T follicular helper cell (primary cell): ENCODE data around the gene MYZAP.
A peak's percentile ranks its signal among the peaks of the same experiment; 100 is the strongest.

Experiments
- DNase-seq: peaks from one replicate; pipeline ENCODE4 v3.0.0-alpha.2; 2020; ENCODE audit warnings: low read depth
- total RNA-seq, 2 experiments: gene quantifications; one replicate each; lab custom pipeline; 2026; lab: John Stamatoyannopoulos, UW

MYZAP gene, protein sequence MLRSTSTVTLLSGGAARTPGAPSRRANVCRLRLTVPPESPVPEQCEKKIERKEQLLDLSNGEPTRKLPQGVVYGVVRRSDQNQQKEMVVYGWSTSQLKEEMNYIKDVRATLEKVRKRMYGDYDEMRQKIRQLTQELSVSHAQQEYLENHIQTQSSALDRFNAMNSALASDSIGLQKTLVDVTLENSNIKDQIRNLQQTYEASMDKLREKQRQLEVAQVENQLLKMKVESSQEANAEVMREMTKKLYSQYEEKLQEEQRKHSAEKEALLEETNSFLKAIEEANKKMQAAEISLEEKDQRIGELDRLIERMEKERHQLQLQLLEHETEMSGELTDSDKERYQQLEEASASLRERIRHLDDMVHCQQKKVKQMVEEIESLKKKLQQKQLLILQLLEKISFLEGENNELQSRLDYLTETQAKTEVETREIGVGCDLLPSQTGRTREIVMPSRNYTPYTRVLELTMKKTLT
- total RNA-seq: 0 reads per million in 2 experiments

DNA sequence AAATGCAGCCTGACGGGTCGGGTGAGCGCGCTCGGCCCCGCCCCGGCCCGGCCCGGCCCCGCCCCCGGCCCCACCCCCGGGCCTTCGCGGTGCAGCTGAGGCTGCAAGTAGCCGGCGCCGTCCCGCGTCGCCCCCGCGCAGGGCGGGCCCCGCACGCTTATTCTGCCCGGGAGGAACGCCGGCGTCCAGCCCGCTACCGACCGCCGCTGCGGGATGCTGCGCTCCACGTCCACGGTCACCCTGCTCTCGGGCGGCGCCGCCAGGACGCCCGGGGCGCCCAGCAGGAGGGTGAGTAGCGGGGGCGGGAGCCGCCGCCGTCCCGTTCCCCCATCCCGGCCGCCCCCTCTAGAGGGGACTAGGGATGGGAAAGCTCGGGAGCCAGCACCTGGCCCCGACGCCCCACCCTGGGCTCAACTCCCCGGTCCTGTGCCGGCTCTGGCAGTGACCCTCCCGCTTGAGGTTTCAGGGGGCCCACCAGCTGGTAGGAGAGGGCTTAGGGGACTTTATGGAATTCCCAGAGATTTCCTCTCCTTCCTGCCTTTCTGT, at the start of gene MYZAP:
TSS of gene MYZAP (plus strand) at position 83 of the 546 bp plus-strand sequence. CDS start at position 214, 131 bp downstream.
- DNase-seq: peak; percentile 16

DNA sequence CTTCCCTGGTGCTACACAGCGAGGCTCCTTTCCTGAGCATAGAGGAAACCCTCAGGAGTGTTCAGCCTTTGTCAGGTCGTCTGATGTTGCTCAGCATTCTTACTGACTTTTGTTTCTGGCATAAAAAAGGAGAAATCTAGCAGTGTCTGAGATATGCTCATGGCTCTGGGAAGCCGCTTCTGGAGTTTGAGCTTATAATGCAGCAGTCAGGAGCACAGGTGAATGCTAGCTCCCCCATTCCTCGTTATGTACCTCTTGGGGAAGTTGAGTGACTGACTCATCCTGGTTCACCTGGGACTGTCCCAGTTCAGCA, 49.2 kb upstream of the MYZAP start:
- DNase-seq: no peak

DNA sequence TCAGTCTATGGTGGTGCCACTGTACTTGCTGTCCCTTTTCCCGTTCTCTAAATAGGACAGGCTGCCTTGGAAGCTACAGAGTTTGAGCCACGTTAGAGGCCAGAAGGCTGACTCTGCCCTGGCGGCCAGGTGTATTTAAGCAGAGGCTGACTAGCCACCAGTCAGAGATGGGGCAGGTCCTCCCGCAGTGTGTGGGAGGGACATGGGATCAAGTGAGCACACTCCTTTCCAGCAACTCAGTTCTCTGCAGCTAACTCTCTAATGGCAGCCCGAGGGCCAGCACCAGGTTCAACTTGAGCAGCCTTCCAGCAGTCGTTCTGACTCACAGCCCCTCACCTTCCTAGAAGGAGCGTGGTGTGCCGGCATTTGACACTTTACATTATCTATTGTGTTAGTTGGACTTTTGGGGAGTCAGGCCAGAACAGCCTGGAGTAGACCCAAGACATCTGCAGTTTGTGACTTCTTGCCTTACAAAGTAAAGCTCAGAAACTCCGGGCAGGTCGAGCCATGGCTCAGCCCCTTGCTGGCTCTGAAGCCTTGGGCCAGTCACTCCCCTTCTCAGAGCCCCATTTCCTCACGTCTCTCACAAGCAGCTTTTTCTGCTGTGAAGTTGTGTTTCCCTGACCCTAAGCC, 46.7 kb upstream of the MYZAP start:
- DNase-seq: no peak

DNA sequence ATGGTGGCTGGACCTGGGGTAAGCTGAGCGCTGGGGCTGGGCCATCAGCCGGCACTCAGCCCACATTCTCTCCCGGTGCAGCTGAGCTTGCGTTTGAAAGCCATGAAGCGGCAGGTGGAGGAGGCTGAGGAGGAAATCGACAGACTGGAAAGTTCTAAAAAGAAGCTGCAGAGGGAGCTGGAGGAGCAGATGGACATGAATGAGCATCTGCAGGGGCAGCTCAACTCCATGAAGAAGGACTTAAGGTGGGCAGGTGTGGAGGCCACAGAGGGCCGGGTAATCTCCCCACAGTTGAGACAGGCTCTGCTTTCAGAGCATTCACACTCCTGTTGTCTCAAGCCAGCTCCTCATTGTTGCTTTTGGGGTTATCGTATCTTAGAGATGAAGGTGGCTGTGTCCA, 45.7 kb upstream of the MYZAP start:
- no peak for DNase-seq

DNA sequence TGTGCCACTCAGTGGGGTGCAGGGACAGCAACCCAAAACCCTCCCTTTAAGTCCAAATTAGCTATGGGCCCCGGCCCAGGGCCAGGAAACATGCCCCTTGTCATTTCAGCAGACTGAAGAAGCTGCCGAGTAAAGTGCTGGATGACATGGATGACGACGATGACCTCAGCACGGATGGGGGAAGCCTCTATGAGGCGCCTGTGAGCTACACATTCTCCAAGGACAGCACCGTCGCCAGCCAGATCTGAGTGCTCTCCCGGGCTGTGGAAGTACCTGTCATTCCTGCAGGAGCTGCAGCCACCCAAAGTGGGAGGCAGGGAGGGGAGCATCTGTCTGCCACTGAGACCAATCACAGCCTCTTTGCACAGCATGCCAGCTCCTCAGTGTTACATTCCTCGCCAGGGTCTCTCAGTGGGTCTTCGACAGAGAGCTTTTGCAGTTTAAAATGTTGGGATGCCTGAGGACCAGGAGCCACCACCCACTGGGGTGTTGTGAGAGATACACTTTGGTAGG, 44.4 kb upstream of the MYZAP start:
- DNase-seq: no peak

DNA sequence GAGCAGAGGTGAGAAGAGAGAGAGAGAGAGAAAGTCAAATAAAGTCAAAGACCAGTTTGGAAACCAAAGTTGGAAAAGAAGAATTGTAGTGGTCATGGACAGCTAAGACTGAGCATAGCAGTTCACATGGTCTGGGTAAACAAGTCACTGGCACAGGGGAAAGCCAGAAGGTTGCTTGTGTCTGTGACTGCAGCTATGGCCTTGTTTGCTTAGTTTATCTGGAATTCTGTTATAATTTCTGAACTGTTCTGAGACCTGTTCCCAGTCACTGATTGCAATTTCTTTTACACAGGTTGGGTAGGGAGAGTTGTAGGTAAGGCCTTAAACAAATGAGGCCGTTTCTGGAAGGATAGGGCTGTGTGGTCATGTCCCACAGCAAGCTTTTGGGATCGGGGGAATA, 43.4 kb upstream of the MYZAP start:
- no peak for DNase-seq

DNA sequence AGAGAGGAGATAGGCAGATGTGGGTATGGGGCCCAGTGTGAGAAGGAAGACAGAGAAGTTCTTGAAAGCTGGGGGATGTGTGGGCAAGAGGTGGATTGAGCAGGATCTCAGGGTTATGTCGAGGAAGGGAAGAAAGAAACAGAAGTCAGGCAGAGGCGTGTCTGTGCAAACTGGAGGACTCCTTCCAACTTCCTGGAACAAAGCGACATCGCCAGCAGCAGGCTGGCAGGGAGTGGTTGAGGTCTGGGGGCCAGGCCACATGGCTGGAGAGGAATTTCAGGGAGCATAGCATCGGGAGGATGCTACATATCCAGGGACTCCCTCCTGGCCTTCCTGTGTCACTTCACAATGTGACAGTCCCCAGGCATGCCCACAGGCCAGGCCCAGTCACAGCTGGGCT, 42.9 kb upstream of the MYZAP start:
- DNase-seq: no peak

DNA sequence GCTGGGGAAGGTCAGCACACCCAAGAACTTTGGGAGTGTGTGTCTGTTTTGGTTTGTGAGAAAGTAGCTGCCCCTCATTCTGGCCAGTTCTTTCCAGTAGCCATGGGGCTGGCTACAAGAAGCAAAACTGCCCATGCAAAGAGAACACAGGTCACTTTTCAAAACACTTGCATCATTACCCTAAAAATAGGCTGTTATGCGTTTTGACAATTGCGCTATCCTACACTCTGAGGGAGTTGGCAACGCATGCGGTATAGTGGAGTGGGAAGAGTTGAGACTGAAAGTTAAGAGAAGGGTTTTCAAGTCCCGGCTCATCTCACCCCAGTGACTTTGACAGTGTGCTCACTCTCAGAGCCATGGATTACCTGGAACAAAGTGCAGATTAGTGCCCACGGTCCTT, 41.8 kb upstream of the MYZAP start:
- DNase-seq: no peak

DNA sequence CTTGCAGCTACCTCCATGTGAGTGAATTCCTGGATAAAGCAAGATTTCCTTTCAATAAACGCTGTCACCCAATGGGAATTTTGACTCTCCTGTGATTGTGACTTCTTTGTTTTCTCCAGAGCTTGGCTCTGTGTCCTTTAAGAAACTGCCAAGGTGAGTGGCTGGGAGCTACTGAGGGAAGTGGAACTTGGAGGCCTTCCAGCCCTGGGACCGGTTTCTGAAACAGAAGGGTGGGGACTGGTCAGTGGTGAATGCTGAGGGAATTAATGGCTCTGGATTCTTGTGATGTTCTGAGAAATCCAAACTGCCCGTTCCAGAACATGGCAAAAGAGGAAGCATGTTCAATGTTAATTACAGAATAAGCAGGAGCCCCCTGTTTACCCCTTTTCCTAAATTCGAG, 41.1 kb upstream of the MYZAP start:
- DNase-seq: no peak

DNA sequence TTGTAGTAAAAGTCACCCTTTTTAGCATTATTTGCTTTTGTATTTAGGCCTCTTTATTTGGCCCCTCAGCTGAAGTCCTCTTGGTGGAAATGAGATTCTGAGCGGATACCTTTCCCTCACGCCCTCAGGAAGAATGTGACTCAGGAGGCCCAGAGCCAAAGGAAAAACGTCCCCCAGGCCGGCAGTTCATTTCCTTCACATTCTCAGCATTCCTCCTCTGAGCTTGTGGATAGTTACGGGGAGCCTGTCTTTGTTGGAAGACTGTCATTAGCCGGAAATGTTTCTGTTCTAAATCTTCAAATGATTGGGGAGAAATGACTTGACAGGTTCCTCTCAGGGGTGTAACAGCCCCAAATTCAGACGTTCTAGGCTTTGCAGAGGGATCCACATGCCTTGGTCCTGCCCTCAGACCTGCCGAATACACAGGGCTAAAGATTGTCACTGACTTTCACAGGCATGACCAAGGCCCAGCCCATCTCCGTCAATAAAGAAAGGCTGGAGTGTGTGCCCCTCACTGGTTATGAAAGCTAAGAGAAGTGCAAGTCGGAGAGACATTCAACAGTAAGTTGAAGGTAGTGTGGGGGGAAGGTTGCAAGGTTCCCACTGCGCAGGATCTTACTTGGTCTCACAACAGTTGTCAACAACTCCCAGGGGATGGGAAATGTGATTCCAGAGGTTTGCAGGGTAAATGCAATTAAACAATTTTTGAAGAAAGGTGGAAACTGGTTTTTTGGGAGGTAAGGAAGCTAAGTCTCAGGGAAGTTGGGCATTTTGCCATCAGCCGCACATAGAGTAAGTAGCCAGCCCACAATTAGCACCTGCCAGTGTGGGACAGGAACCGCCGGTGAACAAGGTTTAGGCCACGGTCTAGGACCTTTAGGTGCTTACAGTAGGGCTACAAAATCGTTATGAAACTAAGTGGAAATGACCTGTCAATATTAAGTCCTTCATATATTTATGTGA, 39.7 kb upstream of the MYZAP start:
- DNase-seq: no peak

DNA sequence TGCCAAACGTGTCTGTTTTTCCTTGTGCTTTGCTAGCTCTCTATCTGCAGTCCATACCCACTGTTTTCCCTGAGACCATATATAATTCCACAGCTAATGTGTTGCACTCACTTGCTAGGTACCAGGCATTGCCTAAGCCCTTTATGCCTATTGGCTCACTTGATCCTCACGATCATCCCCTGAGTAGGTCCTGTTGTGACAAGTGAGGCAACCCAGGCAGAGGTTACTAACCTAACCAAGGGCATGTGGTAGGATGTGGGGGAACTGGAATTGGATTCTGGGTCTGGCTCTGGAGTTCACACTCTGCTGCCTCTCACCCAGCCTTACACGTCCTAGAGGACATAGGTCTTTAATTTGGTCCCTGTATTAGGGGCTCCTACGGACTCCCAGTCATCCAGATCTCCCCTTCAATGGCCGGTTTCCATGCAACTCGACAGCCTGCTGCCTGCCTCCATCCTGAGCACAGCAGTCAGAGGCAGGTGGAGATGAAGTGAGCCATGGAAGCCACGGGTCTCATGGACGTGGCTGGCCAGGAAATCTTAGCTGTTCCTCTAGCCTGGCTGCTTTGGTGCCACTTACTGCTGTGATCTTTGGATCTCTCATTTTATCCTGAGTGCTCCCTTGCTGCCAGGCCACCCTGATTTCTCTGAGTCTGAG, 38.9 kb upstream of the MYZAP start:
- no peak for DNase-seq

DNA sequence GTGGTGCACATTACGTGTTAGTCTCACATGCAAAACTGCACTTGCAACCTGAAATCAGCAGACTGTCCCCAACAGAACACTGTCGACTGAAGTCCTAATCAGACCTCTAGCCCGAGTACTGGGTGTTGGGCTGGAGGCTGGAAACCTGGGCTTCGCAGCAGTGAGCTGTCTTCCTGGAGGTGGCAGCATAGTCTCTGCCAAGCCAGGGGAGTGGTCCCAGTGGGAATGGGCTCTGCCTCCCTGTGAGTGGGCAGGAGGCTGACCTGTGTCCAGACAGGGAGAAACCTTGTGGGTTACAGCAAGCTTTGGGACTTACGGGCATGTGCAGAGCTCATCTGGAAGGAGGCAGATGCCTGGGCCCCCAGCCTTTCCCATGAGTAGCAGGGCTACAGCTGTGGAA, 38.2 kb upstream of the MYZAP start:
- DNase-seq: no peak

DNA sequence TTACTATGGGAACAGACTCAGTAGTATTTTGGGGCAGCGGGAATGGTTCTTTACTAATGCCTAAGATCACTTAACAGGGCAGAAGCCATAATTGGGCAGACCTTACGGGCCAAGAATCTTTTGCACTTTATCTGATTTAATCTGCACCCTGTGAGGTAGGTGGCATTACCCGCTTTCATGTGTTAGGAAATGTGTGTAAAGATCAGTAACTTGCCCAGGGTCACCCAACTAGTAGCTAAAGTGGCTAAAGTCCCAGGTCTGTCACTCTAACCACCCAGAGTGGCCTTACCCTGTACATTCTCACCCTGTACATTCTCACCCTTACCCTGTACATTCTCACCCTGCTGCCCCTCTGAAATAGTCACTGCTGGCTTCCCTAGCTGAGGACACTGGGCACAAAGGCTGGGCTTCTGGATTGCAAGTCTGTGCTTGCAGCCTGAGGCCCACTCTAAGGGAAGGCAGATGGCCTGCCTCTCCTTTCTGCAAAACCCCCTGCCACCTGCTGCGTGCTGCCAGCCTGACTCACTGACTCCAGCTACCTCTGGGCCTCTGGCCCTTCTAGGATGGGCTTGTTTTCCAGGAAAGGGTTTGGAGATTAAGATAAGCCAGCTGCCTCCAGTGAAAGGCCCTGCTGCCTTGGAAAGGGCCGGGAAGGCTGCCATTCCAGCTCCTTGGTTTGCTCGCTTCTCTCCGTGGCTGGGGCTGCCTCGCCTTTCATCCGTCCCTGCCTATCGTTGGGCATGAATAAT, 37.5 kb upstream of the MYZAP start:
- no peak for DNase-seq

DNA sequence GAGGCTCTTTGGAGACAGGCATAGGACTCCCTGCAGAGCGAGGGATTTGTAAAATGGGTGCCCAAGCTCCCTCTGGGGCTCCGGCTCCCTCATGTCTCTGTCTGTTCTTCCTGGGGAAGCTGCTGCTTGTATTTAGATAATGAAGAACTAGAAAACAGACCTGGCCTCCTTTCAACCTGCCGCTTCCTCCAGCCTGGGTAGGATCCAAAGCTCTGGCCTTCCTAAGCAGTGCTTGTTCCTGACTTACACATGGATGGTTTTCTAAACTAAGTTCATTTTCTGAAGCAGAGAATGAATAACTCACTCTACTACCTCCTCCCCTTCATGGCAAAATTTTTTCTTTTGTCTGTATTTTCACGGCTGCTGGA, 36.9 kb upstream of the MYZAP start:
- no peak for DNase-seq

DNA sequence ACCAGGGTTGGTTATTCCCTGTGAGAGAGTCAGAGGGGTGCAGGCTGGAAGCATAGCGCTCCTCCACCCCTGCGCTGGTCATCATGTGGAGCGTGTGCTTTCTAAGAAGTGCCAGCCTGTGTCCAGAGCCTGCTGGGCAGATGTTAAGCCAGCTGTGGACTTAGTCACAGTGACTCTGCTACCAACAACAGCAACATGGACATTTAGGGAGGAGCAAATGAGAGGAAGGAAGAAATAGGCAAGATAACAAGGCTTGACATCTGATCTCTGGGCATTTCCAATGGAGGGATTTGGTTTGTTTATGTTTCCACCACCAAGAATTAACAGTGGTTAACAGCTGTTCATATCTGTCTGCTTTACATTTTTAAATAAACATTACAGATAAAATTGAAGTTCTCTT, 36.4 kb upstream of the MYZAP start:
- DNase-seq: no peak

DNA sequence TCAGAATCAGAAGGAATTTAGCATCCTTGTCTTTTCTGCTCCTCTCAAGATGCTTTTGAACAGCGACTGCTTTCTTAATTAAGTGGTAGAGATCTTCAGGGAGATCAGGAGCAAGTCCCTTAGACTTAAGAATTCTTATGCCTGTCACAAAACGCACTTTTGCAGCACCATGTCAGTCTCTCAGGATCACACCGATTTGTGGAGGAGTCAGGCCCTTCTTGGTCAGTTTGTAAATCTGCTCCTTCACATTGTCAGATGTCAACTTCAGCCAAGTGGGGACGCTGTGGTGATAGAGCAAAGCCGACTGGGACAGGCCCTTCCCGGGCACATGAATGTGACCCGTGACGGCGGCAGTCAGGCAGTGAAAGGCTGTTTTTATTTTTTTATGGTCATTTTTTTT, 35.7 kb upstream of the MYZAP start:
- DNase-seq: no peak

DNA sequence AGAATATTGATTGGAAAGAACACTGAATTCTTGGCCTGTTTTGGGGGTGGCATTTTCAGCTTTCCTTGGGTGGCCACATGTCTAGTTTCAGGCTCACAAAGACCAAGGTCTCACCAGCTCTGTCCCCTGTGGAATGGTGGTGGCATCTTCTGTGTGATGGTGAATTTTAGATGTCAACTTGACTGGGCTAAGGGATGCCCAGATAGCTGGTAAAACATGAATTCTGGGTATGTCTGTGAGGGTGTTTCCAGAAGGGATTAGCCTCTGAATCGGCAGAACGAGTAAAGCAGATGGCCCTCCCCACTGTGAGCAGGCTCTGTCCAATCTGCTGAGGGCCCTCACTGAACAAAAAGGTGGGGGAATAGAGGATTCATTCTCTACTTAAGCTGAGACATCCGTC, 34.4 kb upstream of the MYZAP start:
- no peak for DNase-seq

DNA sequence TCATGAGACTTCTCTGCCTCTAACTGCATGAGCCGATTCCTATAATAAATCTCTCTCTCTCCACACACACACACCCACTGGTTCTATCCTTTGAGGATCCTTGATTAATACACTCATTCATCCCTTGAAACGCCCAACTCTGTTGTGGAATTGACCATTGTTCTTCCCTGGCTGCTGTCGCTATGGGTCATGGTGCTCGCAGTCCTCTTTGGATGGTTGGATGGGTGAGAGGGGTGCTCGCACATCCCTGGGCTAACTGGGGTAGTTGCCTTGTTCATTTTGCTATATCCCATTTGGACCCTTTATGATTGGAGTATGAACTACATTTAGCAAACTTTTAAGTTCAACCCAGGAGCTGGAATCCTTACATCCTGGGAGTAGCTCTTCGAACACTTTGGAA, 33.9 kb upstream of the MYZAP start:
- DNase-seq: no peak

DNA sequence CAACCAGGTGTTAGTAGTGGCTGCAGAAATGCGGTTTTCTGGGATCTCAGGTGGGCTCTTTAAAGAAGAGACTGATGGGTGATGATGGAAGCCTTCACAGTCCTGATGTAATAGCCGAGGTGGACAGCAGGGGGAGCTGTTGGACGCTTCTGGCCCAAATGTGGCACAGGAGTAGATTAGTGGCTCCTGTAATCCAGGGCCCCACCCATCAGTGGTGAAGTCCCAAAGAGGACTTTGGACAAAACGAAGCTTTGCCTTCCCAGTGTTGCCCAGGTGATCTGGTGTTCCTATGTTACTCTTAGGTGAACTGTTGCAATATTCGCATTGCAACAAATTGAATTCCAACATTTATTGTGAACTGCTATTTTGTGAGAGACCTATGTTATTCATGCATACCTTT, 31.8 kb upstream of the MYZAP start:
- peak; percentile 35 for DNase-seq

DNA sequence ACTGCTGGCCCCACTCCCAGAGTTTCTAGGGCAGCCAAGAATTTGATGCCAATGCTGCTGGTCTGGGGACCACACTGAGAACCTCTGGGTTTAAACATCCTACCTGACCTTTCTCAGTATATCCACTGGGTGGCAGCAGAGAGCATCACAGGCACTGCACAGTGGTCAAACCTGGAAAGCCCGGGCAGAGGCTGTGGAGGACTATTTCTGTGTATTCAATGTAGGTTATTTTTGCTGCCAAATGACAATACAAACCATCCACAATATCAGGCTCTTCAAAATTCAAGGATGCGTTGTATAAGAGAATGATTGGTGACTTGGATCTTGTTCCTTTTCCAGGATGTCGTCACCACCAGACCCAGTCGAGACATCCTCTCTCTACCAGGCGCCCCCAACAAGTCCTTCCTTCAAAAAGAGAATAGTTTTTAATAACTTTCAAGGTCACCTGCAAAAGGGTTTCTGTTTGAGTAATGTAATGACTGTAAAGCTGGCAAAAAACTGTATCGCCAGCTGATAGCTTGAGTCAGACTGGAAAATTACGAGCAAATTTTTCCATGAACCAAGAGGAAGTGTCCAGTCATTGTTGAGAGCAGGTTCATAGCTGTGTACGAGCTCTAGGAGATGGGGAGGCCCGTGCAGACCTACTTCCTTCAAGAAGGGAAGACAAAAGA, 30.5 kb upstream of the MYZAP start:
- peak; percentile 38 for DNase-seq
